GM06990 (cell line): Measurements from ENCODE around the gene RTKN.

Experiments
- DNase-seq: peaks from one replicate; pipeline ENCODE4 v3.0.0-alpha.2; 2011; ENCODE audit not compliant: insufficient read length; ENCODE audit errors: extremely low read depth
- H3K27me3 ChIP-seq: replicated peaks from 2 replicates; pipeline ENCODE4 v1.6.0; 2011; ENCODE audit warnings: low read length; ENCODE audit not compliant: control insufficient read depth, insufficient read depth
- H3K36me3 ChIP-seq: 2 replicates; pipeline ENCODE4 v1.5.1; 2011; ENCODE audit warnings: low read length; ENCODE audit not compliant: control insufficient read depth, insufficient read depth
- H3K4me3 ChIP-seq: replicated peaks from 2 replicates; pipeline ENCODE4 v1.5.1; 2011; ENCODE audit warnings: low read depth, mild to moderate bottlenecking, control low read depth, low read length
- TF ChIP-seq, protein P1 (sequence below): IDR thresholded peaks from 2 replicates; pipeline ENCODE4 v1.5.1; 2011; ENCODE audit warnings: low read length, control low read depth, mild to moderate bottlenecking, inconsistent platforms; ENCODE audit not compliant: insufficient read depth, poor library complexity, severe bottlenecking

The RTKN gene

DNA sequence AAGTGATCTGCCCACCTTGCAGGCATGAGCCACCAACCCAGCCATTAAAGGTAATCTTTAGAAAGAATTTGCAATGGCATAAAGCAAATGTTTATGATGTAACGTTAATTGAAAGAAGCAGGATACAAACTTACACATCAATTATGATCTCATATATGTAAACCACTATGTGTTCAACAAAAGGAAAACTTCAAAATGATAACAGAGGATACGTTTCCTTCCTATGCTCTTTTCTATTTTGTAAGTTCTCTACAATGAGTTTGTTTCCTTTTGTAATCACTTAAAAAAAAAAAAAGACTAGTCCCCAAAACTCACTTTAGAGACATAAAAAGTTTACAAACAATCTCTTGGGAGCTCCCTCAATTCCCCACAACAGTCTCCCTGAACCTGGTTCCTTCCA is 21.7 kb downstream of the RTKN start:
- Histone ChIP-seq H3K4me3 (no peak overlapping the region), H3K36me3 (peaks cover 2% of the 10 kb centered on the region), H3K27me3 (no peaks in the 10 kb centered on the region)
- no peak for DNase-seq
- TF ChIP-seq, protein P1, sequence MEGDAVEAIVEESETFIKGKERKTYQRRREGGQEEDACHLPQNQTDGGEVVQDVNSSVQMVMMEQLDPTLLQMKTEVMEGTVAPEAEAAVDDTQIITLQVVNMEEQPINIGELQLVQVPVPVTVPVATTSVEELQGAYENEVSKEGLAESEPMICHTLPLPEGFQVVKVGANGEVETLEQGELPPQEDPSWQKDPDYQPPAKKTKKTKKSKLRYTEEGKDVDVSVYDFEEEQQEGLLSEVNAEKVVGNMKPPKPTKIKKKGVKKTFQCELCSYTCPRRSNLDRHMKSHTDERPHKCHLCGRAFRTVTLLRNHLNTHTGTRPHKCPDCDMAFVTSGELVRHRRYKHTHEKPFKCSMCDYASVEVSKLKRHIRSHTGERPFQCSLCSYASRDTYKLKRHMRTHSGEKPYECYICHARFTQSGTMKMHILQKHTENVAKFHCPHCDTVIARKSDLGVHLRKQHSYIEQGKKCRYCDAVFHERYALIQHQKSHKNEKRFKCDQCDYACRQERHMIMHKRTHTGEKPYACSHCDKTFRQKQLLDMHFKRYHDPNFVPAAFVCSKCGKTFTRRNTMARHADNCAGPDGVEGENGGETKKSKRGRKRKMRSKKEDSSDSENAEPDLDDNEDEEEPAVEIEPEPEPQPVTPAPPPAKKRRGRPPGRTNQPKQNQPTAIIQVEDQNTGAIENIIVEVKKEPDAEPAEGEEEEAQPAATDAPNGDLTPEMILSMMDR, result no peak

DNA sequence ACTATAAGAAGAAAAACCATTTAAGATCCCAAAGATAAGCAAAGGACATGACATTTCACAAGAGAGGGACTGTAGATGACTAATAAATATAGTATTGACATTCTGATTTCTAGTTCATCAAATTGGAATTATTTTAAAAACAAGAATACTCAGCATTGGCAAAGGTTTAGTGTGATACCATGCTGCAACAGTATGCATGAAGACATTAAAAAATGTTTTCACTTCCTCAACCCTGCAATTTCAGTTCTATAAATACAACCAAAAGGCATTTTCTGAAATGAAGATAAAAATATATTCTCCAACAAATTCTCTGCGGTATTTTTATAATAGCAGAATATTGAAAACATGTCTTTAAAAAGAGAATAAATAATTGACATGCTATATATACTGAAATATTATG is 22.4 kb downstream of the RTKN start:
- Histone ChIP-seq H3K36me3 (no peaks in the 10 kb centered on the region), H3K27me3 (no peaks in the 10 kb centered on the region), H3K4me3 (no peak overlapping the region)
- TF ChIP-seq, protein P1, result no peak
- DNase-seq, result no peak

DNA sequence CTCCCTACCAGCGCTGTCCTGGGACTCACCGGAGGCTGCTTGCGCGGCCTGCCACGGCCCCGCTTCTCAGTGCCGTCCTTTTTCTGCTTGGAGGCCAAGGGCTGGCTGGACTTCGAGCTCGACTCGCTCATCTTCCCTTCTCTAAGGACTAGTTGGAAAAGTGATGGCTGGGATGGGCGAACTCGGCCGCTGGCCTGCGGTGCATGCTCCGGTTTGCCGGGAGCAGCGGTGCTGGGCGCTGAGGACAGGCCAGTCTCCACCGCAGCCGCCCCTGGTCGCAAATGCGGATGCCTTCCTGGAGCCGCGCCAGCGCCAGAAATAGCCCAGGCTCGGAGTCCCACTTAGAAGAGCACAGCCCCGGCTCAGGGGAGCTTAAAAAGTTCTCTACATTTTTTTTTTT is 23.4 kb downstream of the RTKN start:
- Histone ChIP-seq H3K27me3 (no peaks in the 10 kb centered on the region), H3K36me3 (no peaks in the 10 kb centered on the region), H3K4me3 (no peak overlapping the region)
- TF ChIP-seq, protein P1, result no peak
- no peak for DNase-seq

DNA sequence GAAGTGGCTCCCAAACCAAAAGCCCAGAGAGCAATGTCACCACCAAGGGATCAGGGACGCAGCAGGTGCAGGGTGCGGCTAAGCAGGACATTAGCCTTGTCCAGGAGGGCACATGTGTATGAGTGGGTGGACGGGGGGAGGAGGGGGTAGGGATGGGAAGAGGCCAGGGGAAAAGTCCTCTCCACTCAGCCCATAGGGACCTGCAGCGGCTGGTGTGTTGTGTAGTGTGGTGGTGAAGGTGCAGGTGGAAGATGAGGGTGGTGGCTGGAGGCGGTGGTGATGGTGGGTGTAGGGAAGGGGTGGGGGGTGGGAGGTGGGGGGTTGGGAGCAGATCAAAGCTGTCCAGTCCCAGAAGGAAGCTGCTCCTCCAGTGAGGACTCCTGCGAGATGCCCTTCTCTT is 24.0 kb downstream of the RTKN start:
- no peaks in the 10 kb centered on the region for H3K27me3 ChIP-seq

DNA sequence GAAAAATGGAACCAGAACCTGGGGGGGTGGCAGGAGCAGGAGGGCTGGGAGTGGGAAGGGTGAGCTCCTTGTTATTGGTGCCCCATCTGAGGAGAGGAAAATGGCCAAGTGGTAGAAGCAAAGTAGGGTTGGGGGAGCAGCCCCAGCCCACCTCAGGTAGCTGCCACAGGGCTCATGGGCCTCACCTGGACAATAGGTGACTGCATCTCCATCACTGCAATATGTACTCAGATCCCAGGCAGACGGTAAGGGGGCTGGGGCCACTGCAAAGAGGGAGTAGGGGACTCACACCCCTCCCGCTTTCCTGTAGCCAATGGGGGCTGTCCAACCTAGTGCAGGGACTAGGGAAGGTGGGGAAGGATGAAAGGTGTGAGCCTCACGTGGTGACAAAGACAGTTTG is 24.5 kb downstream of the RTKN start:
- TF ChIP-seq, protein P1, result no peak
- no peak for DNase-seq

More for the DNA sequence above, 24.0 kb downstream of the RTKN start:
- DNase-seq, result no peak
- no peak overlapping the region for H3K4me3 ChIP-seq
- no peaks in the 10 kb centered on the region for H3K36me3 ChIP-seq
- TF ChIP-seq, protein P1, result no peak

DNA sequence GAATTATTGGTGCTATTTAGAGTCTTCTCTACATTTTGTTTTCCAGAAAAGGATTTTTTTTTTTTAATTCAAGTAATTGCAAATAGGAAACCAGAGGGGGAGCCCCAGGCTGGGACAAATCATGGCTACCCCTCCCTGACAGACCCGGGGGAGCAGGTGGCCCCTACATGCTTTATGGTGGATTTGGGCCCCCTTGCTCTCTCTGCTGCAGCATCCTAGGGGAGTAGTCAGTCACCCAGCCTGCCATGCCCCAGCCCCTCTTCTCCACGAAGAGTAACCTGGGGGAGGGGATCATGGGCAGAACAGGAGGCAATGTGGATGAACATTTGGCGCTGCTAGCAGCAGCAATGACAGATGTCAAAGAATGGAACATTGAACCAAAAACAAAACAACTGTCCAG is 25.0 kb downstream of the RTKN start:
- no peak overlapping the region for H3K4me3 ChIP-seq
- TF ChIP-seq, protein P1, result no peak
- no peak for DNase-seq
- H3K27me3 ChIP-seq, result no peaks in the 10 kb centered on the region
- no peaks in the 10 kb centered on the region for H3K36me3 ChIP-seq

More for the DNA sequence above, 24.5 kb downstream of the RTKN start:
- Histone ChIP-seq H3K4me3 (no peak overlapping the region), H3K36me3 (no peaks in the 10 kb centered on the region), H3K27me3 (no peaks in the 10 kb centered on the region)
